Measurements from ENCODE around the gene TTC27.

The TTC27 gene

GRCh38 chr2:32666704-32667103 is 38.9 kb downstream of the TTC27 start:
- in situ Hi-C loops (cut with HindIII; ENCODE audit: low sequenced_read_pairs), result no loop called here

GRCh38 chr2:32668254-32668653 is 40.4 kb downstream of the TTC27 start:
- in situ Hi-C loops (cut with HindIII; ENCODE audit: low sequenced_read_pairs), result no loop called here

GRCh38 chr2:32671885-32672533 is 44.2 kb downstream of the TTC27 start:
- in situ Hi-C loops (cut with HindIII; ENCODE audit: low sequenced_read_pairs), result no loop called here

- in situ Hi-C loops (cut with HindIII; ENCODE audit: low sequenced_read_pairs), result no loop called here
These were observed 51.0 kb downstream of the TTC27 start for GRCh38 chr2:32678825-32679224.

GRCh38 chr2:32680942-32681341 is 53.1 kb downstream of the TTC27 start:
- in situ Hi-C loops (cut with HindIII; ENCODE audit: low sequenced_read_pairs), result no loop called here

GRCh38 chr2:32683520-32684086 is 55.8 kb downstream of the TTC27 start:
- in situ Hi-C loops (cut with HindIII; ENCODE audit: low sequenced_read_pairs), result no loop called here

GRCh38 chr2:32688541-32688940 is 60.7 kb downstream of the TTC27 start:
- in situ Hi-C loops (cut with HindIII; ENCODE audit: low sequenced_read_pairs), result no loop called here

- in situ Hi-C loops (cut with HindIII; ENCODE audit: low sequenced_read_pairs), result no loop called here
These were observed 63.8 kb downstream of the TTC27 start for GRCh38 chr2:32691678-32692077.

- in situ Hi-C loops (cut with HindIII; ENCODE audit: low sequenced_read_pairs), result no loop called here
These were observed 68.6 kb downstream of the TTC27 start for GRCh38 chr2:32696439-32696838.

GRCh38 chr2:32697156-32697555 is 69.3 kb downstream of the TTC27 start:
- in situ Hi-C loops (cut with HindIII; ENCODE audit: low sequenced_read_pairs), result no loop called here

GRCh38 chr2:32699151-32699550 is 71.3 kb downstream of the TTC27 start:
- in situ Hi-C loops (cut with HindIII; ENCODE audit: low sequenced_read_pairs), result no loop called here

GRCh38 chr2:32701806-32702205 is 74.0 kb downstream of the TTC27 start:
- in situ Hi-C loops (cut with HindIII; ENCODE audit: low sequenced_read_pairs), result no loop called here

GRCh38 chr2:32702303-32703064 is 74.6 kb downstream of the TTC27 start:
- in situ Hi-C loops (cut with HindIII; ENCODE audit: low sequenced_read_pairs), result no loop called here

GRCh38 chr2:32706815-32707579 is 79.1 kb downstream of the TTC27 start:
- in situ Hi-C loops (cut with HindIII; ENCODE audit: low sequenced_read_pairs), result no loop called here

- in situ Hi-C loops (cut with HindIII; ENCODE audit: low sequenced_read_pairs), result no loop called here
These were observed 83.4 kb downstream of the TTC27 start for GRCh38 chr2:32711219-32711618.

- in situ Hi-C loops (cut with HindIII; ENCODE audit: low sequenced_read_pairs), result no loop called here
These were observed 84.2 kb downstream of the TTC27 start for GRCh38 chr2:32711908-32712501.

GRCh38 chr2:32712870-32713269 is 85.0 kb downstream of the TTC27 start:
- in situ Hi-C loops (cut with HindIII; ENCODE audit: low sequenced_read_pairs), result no loop called here

GRCh38 chr2:32714521-32714920 is 86.7 kb downstream of the TTC27 start:
- in situ Hi-C loops (cut with HindIII; ENCODE audit: low sequenced_read_pairs), result no loop called here

- in situ Hi-C loops (cut with HindIII; ENCODE audit: low sequenced_read_pairs), result no loop called here
These were observed 87.6 kb downstream of the TTC27 start for GRCh38 chr2:32715391-32715841.

GRCh38 chr2:32715981-32716380 is 88.1 kb downstream of the TTC27 start:
- in situ Hi-C loops (cut with HindIII; ENCODE audit: low sequenced_read_pairs), result no loop called here

- in situ Hi-C loops (cut with HindIII; ENCODE audit: low sequenced_read_pairs), result no loop called here
These were observed 88.7 kb downstream of the TTC27 start for GRCh38 chr2:32716598-32716997.
